ENCODE results near the gene TMX4. TPM values are rescaled to one million over a fixed set of nuclear protein-coding genes. Genes with fewer than 3 reads are reported as not detected.

TMX4 gene
- total RNA-seq, 1 donor from 2014 or later: 28.6 TPM

- no peaks in the 10 kb centered on the region for H3K9me3 Mint-ChIP-seq (ENCODE audit: unreplicated experiment)
- no peak overlapping the region for H3K27ac Mint-ChIP-seq (ENCODE audit: unreplicated experiment)
- no peak overlapping the region for H3K4me3 Mint-ChIP-seq (ENCODE audit: unreplicated experiment)
- TF ChIP-seq, protein P1, sequence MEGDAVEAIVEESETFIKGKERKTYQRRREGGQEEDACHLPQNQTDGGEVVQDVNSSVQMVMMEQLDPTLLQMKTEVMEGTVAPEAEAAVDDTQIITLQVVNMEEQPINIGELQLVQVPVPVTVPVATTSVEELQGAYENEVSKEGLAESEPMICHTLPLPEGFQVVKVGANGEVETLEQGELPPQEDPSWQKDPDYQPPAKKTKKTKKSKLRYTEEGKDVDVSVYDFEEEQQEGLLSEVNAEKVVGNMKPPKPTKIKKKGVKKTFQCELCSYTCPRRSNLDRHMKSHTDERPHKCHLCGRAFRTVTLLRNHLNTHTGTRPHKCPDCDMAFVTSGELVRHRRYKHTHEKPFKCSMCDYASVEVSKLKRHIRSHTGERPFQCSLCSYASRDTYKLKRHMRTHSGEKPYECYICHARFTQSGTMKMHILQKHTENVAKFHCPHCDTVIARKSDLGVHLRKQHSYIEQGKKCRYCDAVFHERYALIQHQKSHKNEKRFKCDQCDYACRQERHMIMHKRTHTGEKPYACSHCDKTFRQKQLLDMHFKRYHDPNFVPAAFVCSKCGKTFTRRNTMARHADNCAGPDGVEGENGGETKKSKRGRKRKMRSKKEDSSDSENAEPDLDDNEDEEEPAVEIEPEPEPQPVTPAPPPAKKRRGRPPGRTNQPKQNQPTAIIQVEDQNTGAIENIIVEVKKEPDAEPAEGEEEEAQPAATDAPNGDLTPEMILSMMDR (IDR thresholded peaks at IDR 0.05): no peak
- H3K27me3 Mint-ChIP-seq (ENCODE audit: unreplicated experiment): peaks cover 26% of the 10 kb centered on the region
- no peak for DNase-seq (ENCODE audit: extremely low spot score, unreplicated experiment)
- peaks cover 5% of the 10 kb centered on the region for H3K4me1 Mint-ChIP-seq (ENCODE audit: unreplicated experiment)
- no peaks in the 10 kb centered on the region for H3K36me3 Mint-ChIP-seq (ENCODE audit: unreplicated experiment)
These were observed 42.4 kb upstream of the TMX4 start for GRCh38 chr20:8061861-8062518.

DNA sequence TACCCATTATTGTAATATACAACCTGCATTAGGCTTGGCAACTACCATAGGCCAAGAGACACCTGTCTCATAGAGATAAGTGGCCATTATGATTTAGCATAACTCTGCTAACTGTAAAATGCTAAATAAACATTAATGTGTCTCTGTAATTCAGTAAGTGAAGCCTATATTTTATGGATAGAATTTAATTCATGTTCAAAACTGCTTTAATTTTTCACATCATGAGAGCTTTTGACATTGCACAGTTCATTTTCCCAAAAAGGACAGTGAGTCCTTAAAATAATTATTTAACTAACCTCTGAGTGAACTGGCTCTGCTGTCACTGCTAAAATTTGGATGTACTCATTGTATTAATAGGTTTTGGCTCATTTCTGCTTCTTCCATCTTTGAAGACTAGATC is 41.4 kb upstream of the TMX4 start:
- DNase-seq (ENCODE audit: extremely low spot score, unreplicated experiment): no peak
- H3K27me3 Mint-ChIP-seq (ENCODE audit: unreplicated experiment): peaks cover 26% of the 10 kb centered on the region
- H3K27ac Mint-ChIP-seq (ENCODE audit: unreplicated experiment): no peak overlapping the region

DNA sequence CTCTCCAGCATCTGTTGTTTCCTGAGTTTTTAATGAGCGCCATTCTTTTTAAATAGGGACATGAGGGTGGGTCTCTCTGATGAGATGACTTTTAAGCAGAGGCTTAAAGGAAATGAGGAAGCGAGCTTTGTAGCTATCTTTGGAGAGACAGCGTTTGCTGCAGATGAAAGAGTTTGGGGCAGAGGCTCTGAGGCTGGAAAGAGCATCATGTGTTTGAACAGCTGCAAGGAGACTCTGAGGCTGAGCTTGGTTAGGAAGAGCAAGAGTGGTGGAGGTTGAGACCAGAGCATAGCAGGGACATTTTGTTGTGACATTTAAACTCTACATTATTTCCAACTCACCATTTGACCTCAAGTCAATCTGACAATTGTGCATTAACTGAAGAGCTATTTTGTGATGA is 38.3 kb upstream of the TMX4 start:
- Mint-ChIP-seq H3K9me3 (ENCODE audit: unreplicated experiment) (no peaks in the 10 kb centered on the region), H3K36me3 (ENCODE audit: unreplicated experiment) (no peaks in the 10 kb centered on the region), H3K27ac (ENCODE audit: unreplicated experiment) (no peak overlapping the region), H3K27me3 (ENCODE audit: unreplicated experiment) (peaks cover 13% of the 10 kb centered on the region), H3K4me3 (ENCODE audit: unreplicated experiment) (no peak overlapping the region), H3K4me1 (ENCODE audit: unreplicated experiment) (peaks cover 5% of the 10 kb centered on the region)
- TF ChIP-seq, protein P1 (IDR thresholded peaks at IDR 0.05): no peak
- DNase-seq (ENCODE audit: extremely low spot score, unreplicated experiment): no peak

More for the DNA sequence above, 41.4 kb upstream of the TMX4 start:
- TF ChIP-seq, protein P1 (IDR thresholded peaks at IDR 0.05): no peak
- no peaks in the 10 kb centered on the region for H3K36me3 Mint-ChIP-seq (ENCODE audit: unreplicated experiment)
- no peak overlapping the region for H3K4me3 Mint-ChIP-seq (ENCODE audit: unreplicated experiment)
- peaks cover 5% of the 10 kb centered on the region for H3K4me1 Mint-ChIP-seq (ENCODE audit: unreplicated experiment)
- H3K9me3 Mint-ChIP-seq (ENCODE audit: unreplicated experiment): no peaks in the 10 kb centered on the region

DNA sequence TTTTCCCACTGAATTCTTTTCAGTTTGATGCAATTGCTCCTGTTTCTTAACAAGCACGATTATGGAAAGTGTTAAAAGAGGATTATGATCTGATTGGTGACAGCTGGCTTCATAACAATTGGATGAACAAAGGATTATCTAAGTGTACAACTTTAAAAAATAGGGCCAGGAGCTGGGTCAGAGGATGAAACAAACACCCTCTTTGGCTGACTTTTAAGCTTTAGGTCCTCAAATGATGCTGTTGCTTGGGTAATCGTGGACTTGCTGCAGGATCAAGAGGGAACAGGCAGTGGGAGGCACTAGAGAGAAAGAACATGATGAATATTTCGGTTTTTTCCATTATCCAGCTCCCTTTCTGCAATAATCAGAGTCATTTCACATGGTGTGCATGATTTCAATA is 35.5 kb upstream of the TMX4 start:
- Mint-ChIP-seq H3K9me3 (ENCODE audit: unreplicated experiment) (no peaks in the 10 kb centered on the region), H3K27ac (ENCODE audit: unreplicated experiment) (no peak overlapping the region), H3K36me3 (ENCODE audit: unreplicated experiment) (no peaks in the 10 kb centered on the region), H3K4me1 (ENCODE audit: unreplicated experiment) (peaks cover 8% of the 10 kb centered on the region), H3K27me3 (ENCODE audit: unreplicated experiment) (peaks cover 22% of the 10 kb centered on the region), H3K4me3 (ENCODE audit: unreplicated experiment) (no peak overlapping the region)
- TF ChIP-seq, protein P1 (IDR thresholded peaks at IDR 0.05): no peak
- no peak for DNase-seq (ENCODE audit: extremely low spot score, unreplicated experiment)

DNA sequence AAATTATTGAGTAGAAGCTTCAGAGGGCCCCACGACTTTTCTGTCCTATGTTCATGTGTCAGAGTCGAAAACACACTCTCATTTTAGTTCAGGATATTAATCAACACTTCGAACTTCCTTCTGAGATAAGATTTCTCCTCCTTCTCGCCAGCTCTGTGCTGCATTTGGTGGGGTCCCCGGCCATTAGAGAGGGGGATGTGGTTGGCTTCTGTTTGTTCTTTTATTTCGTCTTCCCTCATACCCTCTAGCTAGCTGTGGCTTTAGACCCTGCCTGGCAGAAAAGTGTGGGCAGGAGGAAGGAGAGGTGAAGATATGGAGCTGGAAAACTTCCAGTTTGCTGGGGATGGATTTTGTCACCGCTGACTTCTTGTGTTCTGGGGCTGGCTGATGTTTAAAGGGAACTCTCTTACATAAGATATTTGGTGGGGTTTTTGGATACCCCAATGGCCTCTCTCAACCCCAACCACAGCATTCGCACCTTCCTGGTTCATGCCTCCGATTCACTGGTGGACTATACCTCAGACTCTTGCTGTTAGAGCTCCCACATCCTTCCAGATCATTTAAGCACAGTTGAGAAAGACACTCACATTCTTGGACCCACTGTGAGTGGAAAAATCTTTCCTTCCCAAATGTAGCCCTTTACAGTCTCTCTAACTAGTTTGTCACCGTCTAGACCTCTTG is 30.7 kb upstream of the TMX4 start:
- H3K36me3 Mint-ChIP-seq (ENCODE audit: unreplicated experiment): no peaks in the 10 kb centered on the region
- H3K9me3 Mint-ChIP-seq (ENCODE audit: unreplicated experiment): no peaks in the 10 kb centered on the region
- no peak overlapping the region for H3K4me3 Mint-ChIP-seq (ENCODE audit: unreplicated experiment)
- H3K27me3 Mint-ChIP-seq (ENCODE audit: unreplicated experiment): peaks cover 35% of the 10 kb centered on the region
- H3K4me1 Mint-ChIP-seq (ENCODE audit: unreplicated experiment): peaks cover 19% of the 10 kb centered on the region
- TF ChIP-seq, protein P1 (IDR thresholded peaks at IDR 0.05): no peak
- H3K27ac Mint-ChIP-seq (ENCODE audit: unreplicated experiment): no peak overlapping the region
- DNase-seq (ENCODE audit: extremely low spot score, unreplicated experiment): no peak
